ENCODE data around the gene HDAC7. TPM values are rescaled to one million over a fixed set of nuclear protein-coding genes. Genes with fewer than 3 reads are reported as not detected.
"Not testable (repeated sequence)": the region's sequence is repeated elsewhere in the genome, so short reads cannot be mapped to it uniquely, and the experiment has no call there.

Gene HDAC7
- total RNA-seq, 1 donor from 2014 or later: 144 TPM

DNA sequence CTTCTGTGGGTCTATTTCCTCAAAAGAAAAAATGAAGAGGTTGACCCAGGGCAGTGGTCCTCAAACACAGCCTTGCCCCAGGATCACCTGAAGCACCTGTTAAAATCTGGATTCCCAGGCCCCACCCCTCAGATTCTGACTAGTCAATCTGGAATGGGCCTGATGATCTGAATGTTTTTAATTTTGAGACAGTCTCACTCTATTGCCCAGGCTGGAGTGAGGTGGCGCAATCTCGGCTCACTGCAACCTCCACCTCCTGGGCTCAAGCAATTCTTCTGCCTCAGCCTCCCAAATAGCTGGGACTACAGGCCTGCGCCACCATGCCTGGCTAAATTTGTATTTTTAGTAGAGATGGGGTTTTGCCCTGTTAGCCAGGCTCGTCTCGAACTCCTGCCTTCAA is 4.3 kb downstream of the HDAC7 start:
- DNase-seq (ENCODE audit: extremely low read depth, low read depth, low spot score): not testable (repeated sequence)

DNA sequence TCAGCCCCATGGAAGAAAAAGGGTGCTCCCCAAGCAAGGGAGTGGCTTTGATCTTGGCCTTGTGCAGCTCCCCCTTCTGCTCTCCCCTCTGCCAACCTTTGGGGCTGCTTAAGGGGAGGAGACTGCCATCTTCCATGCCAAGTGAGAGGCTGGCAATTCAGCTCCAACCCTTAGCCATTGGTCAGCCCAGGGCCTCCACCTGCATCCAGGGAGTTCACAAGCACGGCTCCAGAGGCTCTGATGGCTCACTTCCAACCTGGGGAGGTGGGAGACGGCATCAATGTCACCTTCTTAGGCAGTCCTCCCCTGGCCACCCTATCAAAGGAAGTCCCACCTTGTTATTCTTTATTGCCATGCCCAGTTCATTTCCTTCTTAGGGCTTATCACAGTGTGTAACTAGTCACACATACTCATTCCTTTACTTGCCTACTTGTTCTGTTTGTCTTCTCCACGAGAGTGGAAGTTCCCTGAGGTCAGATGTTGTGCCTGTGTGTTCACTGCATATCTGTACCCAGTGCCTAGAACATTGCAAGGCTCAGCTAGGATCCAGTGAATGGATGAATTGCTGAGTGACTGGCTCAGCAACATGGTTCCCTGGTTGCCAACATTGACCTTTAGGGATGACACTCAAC is 5.0 kb downstream of the HDAC7 start:
- no peak for DNase-seq (ENCODE audit: extremely low read depth, low read depth, low spot score)

DNA sequence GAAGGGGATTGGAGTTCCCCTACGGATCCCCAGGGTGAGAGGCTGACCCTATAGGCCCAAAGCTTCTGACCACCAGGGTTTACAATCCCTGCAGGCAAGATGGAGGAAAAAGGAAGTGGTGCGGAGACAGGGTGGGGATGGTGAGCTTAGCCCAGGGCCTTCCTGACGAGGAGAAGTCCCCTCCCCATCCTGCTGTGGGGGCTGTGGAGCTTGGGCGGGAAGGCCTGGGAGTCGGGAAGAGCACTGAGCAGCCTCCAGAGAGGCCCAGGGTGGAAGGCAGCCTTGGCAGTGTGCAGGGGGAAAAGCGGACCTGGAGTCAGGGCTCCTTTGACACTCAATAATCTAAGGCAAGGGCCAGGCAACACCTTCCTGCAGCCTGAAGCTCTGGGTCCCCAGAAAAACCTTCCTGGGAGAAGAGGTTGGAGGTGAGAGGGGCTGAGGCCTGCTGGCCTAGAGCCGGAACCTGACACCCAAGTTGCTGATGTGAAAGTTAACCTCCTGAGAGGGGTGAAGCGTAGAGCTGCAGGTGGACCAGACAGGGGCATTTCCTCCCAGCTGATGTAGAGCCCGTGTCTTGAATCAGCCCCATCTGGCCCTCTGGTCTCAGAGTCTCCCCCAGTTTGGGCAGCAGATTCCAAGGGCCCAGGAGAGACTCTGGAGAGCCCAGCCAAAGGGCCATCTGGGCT is 6.0 kb downstream of the HDAC7 start:
- no peak for DNase-seq (ENCODE audit: extremely low read depth, low read depth, low spot score)

DNA sequence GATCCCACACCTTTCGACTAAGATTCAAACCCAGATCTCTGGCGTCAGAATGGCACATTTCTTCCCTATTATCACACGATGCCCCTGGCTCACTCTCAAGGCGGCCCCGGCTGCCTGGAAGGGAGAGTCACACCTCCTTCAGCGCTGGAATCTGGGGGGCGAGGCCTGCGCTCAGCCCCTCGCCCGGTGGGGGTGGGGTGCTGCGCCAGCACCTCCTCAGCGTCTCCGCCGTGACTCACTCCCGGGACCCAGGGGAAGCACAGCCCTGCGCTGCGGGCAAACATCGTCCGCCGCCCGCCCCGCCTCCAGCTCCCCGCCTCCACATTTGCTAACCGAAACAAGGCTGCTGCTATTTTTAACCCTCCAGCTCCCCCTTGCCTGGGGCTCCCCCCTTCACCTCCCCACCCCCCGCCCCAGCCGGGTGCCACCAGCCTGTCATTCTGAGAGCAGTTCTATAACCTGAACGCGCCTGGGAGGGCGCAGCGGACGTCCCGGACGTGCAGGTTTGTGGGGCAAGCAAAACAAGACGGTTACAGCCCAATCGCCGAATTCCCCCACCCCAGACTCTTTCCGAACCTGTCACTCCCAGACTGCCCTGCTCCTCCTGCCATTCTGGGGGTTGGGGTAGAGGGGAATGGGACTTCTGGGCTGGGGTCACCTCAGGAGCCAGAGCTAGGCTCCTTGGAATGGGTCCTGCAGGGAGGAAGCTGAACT is 6.7 kb downstream of the HDAC7 start:
- DNase-seq (ENCODE audit: extremely low read depth, low read depth, low spot score): no peak

DNA sequence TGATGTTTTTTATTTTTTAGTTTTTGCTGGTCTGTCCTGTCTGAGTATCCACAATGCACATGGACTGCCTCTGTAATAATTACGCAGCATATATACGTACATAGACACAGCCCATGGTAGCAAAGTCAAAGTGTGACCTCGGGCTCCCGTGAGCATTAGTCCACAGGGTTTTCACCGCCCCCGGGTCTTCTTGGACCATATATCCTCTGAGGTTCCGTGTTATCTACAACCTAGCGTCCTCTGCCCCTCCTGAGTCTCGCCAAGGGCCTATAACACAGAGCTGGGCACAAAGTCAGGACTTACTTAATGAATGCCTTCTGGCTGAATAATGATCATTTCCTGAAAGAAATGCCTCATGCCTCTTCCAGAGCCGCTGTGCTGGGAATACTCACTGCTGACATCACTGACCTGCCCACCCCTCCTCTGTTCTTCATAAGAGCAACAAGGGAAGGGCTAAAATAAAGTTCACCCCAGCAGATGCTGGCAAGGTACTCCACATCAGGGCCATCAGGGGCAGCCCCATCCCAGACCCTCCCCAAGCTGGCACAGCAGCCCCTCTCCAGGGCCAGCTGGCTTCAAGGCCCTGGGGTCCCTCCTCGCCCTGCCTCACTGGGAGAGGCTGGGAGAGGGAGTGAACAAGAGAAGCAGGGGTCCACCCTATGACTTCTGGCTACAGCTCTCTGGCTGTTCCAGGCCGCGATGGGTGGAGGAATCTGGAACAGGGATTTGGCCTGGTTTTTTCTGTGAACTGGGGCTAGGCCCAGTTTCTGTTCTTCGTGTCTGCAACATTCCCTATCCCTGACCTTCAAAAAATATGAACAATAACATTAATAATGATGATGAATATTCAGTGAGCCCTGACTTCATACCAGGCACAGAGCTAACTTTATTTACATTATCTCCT is 7.9 kb downstream of the HDAC7 start:
- no peak for DNase-seq (ENCODE audit: extremely low read depth, low read depth, low spot score)

DNA sequence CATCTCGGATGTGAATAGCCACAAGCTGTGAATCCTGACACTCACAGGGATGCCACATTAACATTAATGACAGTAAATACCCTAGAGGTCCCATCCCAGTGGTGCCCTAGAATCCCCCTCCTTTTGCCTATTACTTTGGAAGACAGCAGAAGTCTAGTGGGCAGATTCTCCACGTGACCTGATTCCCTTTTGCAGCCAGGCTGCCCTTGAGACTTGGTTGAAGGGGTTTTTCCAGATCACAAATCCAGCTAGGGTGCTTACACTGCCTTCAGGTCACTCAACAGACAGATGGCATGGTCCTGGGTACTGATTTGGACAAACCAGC is 8.7 kb downstream of the HDAC7 start:
- DNase-seq (ENCODE audit: extremely low read depth, low read depth, low spot score): no peak

DNA sequence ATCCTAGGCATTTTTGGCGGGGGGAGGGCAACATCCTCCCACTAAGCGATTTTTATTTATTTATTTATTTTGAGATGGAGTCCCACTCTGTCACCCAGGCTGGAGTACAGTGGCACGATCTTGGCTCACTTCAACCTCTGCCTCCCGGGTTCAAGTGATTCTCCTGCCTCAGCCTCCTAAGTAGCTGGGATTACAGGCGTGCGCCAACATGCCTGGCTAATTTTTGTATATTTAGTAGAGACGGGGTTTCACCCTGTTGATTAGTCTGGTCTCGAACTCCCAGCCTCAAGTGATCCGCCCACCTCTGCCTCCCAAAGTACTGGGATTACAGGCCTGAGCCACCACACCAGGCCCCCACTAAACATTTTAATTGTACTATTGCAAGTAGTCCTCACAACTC is 10.2 kb downstream of the HDAC7 start:
- not testable (repeated sequence) for DNase-seq (ENCODE audit: extremely low read depth, low read depth, low spot score)

DNA sequence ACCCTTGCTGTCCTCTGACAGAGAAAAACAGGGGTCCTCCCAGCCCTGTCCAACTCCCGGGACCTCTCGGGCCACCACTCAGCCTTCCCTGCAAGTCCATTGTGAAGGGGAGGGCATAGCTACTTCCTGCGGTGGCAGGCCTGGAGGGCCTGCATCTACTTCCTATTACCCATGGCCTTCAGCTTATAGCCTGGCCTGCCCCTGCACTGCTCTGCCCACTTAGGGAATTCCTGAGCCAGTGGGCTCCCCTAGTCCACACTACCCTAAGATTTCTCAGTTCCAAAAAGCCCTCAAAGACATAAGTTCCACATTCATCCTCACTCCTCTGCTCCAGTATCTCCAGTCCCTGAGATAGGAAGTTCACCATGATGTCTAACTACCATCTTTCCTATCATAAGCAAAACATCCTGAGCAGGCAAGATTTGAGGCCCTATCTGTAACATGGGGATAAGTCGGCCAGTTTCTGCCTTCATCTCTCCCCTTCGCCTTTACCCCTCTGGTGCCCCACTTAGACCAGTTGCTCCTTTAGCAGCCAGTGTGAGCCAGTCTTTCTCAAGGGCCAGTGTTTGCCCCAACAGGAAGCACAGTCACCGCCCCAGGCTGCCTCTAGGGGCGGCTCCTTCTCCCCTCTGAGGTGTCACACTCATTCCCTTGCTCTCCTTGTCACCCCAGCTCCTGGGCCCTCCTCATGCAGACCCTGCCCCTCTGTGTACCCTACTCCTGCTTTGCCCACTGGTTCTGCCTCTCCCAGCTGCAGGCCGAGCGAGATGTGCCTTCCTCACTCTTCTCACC is 10.9 kb downstream of the HDAC7 start:
- no peak for DNase-seq (ENCODE audit: extremely low read depth, low read depth, low spot score)

DNA sequence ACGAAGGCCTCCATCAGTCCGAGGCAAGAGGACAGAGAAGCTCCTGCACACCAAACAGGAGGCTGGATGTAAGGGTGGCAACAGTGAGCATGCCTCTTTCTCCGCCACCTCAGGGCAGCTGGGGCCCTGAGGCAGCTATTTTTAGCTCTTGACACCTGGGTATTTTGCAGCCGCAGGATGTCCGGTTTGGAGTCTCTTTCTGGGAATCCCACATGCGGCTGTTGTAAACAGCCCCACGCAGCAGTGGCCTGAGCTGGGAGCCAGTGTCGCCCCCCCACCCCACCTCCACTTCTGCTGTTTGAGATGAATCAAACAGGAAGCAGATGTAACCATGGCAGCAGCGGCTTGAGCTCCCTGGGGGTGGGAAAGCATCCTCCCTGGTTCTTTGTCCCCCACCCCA is 11.7 kb downstream of the HDAC7 start:
- no peak for DNase-seq (ENCODE audit: extremely low read depth, low read depth, low spot score)

DNA sequence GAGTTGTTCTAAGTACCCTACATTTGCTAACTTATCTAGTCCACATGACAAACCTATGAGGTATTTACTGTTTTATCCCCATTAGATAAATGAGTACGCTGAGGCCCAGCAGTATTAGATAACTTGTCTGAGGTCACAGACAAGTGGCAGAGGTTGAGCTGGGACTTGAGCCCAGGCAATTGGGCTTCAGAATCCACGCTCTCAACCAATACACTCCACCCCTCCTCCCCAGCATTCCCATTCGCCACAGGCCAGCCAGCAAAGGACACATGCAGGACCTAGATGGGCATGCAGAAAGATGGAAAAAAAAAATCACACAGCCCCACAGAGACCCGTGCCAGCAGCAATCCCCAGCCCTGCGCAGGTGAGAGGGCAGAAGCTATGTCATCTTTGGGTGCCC is 12.4 kb downstream of the HDAC7 start:
- no peak for DNase-seq (ENCODE audit: extremely low read depth, low read depth, low spot score)

DNA sequence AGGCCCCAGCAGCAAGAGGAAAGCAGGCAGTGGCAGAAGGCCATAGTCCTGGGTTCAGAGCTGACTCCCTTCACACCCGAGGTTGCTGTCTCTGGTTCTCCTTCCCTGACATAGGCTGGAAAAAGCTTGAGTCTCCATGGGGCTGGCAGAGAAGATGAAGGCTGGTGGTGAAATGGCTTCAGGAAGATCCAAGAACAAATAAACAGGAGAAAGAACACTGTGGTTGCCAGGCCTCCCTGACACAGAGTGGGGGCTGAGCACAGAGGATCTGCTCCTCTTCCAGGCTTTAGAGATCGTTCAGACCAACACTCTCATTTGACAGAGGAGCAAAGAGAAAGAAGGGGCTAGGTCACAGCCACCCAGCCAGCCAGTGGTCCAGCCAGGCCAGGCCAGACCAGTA is 14.3 kb downstream of the HDAC7 start:
- no peak for DNase-seq (ENCODE audit: extremely low read depth, low read depth, low spot score)

DNA sequence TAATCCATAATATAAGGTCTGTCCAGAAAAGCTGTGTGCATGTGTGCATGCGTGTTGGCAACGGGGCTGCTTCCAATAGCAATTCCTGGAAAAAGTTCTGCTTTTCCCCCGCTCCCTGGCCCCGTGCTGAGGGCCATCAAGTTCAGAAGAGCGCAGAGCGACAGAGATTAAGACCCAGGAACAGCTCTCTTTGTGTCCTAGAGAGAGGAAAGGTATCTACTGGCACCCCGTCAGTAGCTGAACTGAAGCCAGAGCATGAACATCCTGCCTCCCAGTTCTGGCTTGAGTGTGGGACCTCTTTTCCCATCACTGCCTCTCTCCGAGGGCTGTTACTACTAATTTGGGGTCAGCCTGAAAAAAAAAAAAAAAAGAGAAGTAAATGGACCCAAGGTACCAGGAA is 15.5 kb downstream of the HDAC7 start:
- DNase-seq (ENCODE audit: extremely low read depth, low read depth, low spot score): no peak

DNA sequence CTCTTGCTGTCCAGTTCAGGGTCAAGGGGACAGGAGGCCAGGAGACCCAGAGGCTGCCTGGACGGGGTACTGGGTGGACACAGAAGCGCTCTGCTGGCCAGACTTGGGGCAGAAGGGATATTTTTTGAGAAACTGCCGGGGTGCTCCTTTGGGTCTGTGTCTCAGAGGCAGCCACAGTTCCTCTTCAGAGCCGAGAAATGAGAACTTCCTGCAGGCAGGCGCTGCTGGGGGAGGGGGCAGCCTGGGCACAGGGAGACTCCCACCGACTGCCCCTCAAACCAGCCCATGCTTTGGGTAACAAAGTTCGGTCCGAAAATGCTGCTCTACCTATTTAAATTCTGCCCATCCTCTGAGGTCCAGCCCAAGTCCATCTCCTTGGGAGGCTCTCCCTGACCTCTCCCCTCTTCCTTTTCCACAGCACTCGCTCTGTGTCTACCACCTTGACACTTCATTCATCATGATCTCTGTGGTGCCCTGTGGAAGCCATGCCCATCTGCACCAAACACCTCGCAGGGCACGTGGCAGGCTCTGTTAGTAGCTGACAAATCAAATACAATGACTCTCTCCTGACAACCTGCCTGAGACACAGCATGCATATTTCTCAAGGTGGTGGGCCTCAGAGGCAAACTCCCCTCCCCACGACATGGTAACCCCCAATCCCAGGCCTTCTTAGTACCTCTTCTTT is 16.4 kb downstream of the HDAC7 start:
- no peak for DNase-seq (ENCODE audit: extremely low read depth, low read depth, low spot score)

DNA sequence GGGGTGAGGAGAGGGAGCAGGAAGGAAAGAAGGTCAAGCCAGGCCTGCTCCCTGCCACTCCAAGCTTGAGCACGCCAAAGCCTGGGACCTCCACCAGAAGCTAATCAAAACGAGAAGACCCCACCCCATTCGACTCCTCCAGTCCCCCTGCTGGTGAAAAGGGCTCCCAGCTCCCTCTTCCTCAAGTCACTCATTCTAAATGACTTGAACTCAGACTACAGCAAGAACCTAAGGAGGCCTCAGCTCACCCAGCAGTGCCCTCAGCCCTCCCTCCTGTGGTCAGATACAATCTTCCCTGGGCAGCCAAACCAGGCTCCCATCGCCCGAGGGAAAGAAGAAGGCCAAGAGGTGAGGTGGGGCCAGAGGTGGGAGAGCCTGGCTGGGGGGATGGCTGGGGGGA is 17.4 kb downstream of the HDAC7 start:
- no peak for DNase-seq (ENCODE audit: extremely low read depth, low read depth, low spot score)

DNA sequence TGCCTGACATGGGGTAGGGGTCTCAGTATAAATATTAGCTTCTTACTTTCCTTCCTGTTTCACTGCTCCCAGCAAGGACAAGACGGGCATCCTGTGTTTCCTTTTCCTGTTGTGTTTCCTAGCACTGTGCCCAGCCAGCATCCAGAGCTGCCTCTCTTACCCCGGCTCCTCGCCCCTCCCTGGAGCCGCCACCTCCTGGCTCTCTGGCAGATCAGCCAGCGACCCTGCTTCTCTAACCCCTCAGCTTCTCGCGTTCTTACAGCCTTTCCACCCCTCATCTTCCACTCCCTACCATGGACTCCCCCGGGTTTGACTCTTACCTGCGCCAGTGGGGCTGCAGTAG is 17.8 kb downstream of the HDAC7 start:
- no peak for DNase-seq (ENCODE audit: extremely low read depth, low read depth, low spot score)

DNA sequence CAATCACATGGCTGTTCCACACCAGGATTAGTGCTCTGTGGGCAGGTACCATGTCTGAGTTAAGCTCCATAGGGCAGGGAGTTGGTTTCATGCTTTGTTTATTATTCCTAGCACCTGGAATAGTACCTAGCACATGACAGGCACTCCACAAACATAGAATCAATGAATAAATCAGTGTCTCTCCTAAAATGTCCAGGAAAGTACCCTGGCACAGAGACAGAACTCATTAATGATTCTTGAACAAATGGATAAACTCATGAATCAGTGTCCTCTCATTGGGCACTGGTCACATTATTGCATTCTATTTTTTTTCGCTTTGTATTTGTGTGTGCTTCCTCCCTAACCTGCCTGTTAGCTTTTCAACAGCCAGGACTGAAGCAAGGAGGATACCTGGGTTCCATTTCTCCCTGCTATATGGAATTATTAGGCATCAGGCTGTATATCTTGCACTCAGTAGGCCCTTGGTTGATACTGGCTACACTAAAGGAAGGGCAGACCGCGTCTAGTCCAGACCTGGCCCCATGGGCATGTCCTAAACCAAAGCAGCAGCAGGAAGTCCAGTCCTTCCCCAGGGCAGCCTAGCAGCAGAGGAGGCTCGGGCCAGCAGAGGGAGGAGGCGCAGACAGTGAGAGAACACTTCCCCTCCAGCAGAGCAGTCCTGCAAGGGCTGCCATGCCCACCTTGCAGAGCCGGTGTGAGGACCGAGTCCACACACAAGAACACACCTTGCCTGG is 18.4 kb downstream of the HDAC7 start:
- DNase-seq (ENCODE audit: extremely low read depth, low read depth, low spot score): no peak

DNA sequence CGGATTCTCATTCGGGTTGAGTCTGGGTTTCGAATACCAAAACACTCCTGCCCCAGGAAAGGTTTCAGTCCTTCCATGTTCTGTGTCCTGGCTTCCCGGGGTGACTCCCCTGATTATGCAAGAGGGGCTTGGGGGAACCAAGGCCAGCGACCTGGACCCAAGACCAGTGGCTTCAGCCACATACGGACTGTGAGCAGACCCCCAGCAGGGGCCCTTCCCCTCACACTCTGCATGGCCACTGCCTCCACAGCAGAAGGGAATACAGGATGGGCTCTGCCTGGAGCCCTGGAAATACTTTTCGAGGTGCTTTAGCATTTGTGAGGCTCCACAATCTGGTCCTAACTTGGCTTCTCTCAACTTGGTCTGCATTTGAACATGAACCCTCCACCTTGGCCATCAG is 19.1 kb downstream of the HDAC7 start:
- no peak for DNase-seq (ENCODE audit: extremely low read depth, low read depth, low spot score)

DNA sequence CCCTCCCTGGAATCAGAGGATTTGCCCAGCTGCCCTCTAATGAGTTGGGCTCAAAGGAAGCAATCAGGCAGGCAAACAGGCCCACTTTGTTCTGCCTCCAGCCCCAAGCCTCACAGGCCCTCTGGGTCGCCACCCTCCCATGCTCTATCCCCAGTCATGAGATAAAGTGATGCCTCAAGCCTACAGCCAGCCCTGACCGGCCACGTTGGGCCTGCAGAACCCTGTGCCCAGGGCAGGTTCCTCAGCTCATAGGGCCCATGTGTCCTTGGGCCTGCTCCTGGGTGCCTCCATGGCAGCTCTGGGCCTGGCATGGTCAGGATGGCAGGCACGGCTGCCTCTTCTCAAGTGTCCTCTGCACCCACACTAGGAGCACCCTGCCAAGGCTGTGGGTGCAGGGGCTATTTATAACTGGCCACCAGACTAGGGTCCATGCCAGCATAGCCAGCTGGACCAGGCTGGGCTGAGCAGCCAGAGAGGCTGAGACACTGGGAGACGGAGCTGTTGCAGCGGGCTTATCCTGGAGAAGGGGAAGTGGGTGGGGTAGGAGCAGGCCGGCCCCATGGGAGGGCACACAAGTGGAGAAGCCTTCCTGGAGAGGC is 20.2 kb downstream of the HDAC7 start:
- DNase-seq (ENCODE audit: extremely low read depth, low read depth, low spot score): no peak

DNA sequence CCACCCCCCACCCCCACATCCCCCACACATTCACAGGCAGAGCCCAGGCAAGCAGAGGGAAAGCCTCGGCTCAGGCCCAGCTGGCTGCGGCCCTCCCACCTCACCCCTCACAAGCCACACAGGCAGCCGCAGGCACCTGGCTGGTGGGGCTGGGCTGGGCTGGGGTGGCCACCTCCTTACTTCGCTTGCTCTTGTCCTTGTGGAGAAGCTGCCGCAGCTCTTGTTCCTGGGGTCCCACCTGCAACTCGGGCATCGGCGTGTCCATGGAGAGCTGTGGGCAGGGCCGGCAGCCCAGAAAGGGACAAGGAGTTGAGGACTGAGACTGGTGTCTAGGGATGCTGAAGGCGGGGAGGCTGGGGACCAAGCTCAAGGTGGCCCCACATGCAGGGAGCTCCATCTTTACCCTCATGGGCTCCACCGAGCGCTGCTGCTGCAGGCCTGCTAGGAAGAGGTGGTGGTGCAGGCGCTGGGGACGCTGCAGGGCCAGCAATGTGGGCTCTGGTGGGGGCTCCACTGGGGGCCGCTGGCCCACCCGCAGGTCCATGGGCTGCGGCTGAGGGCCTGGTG is 21.2 kb downstream of the HDAC7 start:
- no peak for DNase-seq (ENCODE audit: extremely low read depth, low read depth, low spot score)

All from glomerular endothelial cell (primary cell).